Inflammatory macrophage treated with lipopolysaccharide for 4 hours (primary cell): ENCODE measurements around the gene KRTAP9-1.
"Not testable (repeated sequence)": the region's sequence is repeated elsewhere in the genome, so short reads cannot be mapped to it uniquely, and the experiment has no call there.

Experiments used
- DNase-seq: peaks from one replicate; pipeline ENCODE4 v3.0.0-alpha.2; 2020

Gene KRTAP9-1

DNA sequence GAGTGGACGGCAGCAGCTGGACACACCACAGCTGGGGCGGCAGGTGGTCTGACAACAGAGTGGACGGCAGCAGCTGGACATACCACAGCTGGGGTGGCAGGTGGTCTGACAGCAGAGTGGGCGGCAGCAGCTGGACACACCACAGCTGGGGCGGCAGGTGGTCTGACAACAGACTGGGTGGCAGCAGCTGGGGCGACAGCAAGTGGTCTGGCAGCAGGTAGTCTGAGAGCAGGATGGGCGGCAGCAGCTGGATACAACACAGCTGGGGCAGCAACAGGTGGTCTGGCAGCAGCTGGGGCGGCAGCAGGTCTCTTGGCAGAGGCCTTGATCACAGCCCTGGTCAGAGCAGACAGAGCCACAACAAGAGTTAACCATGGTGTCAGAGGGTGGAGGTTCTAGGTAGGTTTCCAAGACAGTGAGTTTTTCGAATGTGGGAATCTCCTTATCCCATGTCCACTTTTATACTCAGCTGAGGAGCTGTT lies 5.2 kb upstream of the KRTAP9-1 start, which contains the start of gene KRTAP4-1:
TSS of gene KRTAP4-1 (minus strand) at position 432 of the 482 bp plus-strand sequence. CDS start at position 375, 57 bp downstream.
- no peak for DNase-seq

DNA sequence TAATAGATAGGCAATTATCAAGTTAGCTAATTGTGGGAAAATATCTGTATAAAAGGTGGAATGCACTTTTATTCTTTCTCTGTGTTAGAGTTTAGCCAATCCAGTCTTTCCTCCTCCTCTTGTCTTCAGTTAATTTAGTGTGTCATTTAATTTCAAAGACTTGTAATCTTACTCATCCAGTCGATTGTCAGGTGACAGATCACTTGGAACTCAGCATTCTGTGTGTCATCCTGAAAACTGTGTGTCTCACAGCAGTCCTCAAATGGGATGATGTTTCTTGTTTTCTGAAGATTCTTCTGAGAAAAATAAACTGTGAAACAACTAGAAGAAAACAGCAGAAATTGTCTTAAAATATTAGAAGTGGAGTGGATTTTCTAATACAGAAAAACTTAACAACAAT lies 4.7 kb upstream of the KRTAP9-1 start:
- no peak for DNase-seq

DNA sequence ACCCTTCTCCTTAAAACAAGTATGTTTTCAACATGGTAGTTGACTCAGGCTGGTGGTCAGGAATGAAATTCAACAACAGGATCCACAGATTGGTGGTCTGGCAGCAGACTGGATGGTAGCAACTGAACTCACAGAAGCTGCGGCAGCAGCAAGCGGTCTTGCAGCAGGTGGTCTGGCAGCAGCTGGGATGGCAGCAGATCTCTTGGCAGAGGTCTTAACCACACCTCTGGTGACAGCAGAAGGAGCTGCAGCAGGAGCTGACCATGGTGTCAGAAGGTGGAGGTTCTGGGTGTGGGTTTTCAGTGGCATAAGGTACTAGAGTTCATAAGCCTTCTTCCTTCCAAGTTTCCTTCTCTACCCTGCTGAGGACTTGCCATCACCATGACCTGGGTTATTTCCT lies 2.8 kb upstream of the KRTAP9-1 start:
- no peak for DNase-seq

DNA sequence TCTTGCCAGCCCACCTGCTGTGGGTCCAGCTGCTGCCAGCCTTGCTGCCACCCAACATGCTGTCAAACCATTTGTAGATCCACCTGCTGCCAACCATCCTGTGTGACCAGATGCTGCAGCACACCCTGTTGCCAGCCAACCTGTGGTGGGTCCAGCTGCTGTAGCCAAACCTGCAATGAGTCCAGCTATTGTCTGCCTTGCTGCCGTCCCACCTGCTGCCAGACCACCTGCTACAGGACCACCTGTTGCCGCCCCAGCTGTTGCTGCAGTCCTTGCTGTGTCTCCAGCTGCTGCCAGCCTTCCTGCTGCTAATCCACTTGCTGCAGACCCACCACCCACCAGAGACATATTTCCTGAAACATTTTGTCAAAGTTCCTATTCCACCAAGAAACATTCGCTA lies 641 bp downstream of the KRTAP9-1 start:
- no peak for DNase-seq

DNA sequence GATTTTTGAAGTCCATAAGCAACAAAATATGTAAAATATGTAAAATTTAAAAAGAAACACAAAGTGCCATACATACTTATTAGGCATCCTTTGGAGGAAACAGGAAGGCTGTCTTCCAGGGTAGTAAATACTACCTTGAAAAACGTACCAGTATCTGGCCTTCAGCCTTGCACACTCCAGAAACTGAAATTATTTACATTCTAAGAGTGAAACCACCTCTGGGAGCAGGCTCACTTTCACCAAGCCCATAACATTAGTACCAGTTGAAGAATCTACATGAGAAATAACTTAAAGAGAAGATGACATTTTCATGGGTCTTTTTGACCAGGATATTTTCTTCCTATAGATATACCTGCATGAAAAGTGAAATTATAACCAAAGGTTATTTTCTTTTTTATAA lies 6.4 kb downstream of the KRTAP9-1 start:
- DNase-seq = no peak

DNA sequence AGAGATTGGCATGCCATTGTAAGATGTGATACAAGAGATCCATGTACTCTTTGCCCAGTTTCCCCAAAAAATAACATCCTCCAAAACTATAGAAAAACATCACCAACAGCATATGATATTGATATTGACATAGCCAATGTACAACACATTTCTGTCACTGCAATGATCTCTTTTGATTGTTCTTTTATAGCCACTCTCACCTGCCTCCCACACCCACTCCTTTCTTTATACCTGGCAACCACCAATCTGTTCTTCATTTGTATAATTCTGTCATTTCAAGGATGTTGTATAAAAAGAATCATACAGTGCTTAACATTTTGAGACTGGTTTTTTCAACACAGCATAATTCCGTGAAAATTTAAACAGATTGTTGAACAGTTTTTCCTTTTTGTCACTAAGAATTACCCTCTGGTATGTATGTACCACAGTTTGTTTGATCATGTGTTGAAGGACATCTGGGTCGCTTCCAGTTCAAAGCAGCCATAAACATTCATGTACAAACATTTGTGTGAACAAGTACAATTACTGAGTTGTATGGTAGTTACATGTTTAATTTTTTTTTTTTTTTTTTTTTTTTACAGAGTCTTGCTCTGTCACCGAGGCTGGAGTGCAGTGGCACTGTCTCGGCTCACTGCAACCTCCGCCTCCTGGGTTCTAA lies 9.9 kb downstream of the KRTAP9-1 start:
- DNase-seq = no peak

DNA sequence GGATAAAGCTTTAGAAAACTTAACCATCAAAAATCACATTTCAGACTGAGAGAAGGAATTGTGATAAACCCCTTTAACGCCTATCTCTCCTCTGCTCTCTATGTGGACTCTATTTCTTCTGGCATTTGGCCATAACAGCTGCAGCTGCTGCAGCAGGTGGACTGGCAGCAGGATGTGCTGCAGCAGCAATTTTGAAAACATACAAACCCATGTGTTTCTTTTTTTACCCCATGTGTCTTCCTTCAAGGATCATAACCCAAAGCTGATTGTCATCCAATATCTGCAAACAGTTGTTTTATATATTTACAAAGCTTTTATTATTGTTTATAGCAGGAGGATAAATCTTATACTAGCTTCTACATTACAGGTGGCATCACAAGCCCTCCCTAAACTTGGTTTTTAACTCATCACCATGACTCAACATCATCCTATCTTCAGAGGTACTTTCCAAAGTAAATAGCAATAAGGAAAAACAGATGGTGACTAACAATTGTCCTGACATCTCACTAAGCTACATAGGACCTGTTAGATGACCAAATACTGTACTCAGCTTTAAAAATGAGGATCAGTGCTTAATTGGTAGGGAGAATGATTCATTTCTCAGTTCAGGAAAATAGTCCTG lies 22.3 kb downstream of the KRTAP9-1 start:
- DNase-seq = no peak

DNA sequence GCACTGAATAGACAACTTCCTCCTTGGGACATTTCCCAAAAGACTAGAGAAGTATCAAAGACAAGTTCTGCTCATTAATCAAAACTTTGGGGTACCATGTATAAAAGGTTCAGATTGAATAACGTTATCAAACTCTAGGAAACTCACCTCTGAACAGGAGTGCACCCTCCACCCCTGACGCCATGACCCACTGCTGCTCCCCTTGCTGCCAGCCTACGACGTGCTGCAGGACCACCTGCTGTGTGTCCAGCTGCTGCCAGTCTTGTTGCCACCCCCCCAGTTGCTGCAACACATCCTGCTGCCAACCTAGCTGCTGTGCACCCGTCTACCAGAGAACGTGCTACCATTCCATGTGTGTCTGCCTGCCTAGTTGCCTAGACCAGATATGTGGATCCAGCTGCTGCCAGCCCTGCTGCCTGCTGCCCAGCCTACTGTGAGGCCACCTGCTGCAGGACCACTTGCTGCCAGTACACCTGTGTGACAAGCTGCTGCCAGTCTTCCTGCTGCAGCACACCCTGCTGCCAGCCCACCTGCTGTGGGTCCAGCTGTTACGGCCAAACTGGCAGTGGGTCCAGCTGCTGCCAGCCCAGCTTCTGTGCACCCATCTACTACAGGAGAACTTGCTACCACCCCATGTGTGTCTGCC lies 23.0 kb downstream of the KRTAP9-1 start:
- DNase-seq = no peak

DNA sequence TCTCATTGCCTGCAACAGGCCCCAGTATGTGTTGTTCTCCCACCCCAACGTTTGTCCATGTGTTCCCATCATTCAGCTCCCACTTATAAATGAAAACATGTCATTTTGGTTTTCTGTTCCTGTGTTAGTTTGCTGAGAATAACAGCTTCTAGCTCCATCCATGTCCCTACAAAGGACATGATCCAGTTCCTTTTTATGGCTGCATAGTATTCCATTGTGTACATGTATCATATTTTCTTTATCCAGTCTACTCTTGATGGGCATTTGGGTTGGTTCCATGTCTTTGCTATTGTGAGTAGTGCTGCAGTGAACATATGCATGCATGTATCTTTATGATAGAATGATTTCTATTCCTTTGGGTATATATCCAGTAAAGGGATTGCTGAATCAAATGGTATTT lies 26.0 kb downstream of the KRTAP9-1 start:
- DNase-seq = no peak

DNA sequence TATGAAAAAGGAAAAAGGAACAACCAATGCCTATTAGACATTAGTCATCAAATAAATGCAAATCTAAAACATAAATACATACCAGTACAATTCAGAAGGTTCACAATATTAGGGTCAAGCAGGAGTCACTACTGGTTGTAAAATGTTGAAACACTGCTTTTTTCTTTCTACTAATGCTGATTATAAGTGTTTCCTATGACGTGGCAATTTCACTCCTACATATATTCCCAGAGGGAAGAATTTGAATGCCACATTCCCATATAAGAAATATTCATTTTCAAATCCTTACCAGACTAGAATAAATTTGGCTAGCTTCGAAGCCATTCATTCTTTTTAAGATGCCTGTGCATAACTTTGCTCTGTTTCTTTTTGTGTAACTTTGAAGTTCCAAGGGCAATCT lies 34.1 kb downstream of the KRTAP9-1 start:
- no peak for DNase-seq

DNA sequence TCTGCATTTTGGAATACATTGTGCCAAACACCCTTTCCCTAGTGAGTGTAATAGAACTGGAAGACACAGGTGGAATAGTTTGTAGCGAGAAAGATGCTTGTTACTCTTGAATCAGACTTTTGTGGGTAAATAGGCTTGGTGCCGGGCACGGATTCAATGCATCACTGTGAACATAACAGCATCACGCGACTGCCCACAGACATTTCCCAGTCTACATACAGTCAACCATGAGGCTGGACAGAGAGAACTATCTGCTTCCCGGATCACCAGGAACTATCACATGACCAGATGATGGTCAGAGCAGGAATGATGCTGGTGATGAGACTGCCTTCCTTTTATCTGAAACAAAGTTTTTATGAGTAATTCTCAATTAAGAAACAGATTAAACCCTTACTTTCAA lies 36.4 kb downstream of the KRTAP9-1 start:
- DNase-seq = no peak

DNA sequence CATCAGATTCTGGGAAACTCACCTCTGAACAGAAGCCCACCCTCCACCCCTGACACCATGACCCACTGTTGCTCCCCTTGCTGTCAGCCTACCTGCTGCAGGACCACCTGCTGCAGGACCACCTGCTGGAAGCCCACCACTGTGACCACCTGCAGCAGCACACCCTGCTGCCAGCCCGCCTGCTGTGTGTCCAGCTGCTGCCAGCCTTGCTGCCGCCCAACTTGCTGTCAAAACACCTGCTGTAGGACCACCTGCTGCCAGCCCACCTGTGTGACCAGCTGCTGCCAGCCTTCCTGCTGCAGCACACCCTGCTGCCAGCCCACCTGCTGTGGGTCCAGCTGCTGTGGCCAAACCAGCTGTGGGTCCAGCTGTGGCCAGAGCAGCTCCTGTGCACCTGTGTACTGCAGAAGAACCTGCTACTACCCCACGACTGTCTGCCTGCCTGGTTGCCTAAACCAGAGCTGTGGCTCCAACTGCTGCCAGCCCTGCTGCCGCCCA lies 37.0 kb downstream of the KRTAP9-1 start, which contains the start of gene KRTAP9-2:
TSS of gene KRTAP9-2 (plus strand) at position 51 of the 498 bp plus-strand sequence. CDS start at position 58, 7 bp downstream.
- not testable (repeated sequence) for DNase-seq

DNA sequence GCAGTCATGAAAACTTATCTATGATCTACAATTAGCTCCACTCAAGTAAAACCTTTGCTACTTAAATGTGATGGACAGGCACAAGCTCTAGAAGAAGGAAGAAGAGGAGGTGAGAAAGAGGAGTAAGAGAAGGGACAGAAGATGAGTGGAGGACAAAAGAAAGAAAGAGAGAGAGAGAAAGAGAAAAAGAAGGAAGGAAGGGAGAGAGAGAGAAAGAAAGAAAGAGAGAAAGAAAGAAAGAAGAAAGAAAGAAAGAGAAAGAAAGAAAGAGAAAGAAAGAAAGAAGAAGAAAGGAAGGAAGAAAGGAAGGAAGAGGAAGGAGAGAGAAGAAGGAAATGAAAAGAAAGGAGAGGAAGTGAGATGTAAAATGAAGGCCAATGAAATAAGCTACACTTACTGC lies 40.4 kb downstream of the KRTAP9-1 start:
- no peak for DNase-seq

DNA sequence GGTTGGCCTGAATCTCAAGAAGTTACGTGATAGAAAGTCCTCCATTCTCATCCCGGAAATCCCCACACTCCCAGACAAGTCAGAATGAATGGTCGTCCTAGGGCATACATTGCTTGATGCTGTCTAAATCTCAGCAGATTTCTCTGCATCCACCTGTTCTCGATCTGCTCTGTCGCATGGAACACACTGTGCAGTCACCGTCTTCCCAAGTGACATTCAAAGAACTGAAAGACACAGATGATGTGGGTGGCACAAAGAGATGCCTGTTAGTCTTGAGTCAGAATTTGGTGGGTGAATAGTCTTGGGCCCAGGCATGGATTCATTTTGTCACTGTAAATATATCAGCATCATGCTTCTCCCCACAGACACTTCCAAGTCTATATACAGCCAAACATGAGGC lies 42.0 kb downstream of the KRTAP9-1 start:
- no peak for DNase-seq

DNA sequence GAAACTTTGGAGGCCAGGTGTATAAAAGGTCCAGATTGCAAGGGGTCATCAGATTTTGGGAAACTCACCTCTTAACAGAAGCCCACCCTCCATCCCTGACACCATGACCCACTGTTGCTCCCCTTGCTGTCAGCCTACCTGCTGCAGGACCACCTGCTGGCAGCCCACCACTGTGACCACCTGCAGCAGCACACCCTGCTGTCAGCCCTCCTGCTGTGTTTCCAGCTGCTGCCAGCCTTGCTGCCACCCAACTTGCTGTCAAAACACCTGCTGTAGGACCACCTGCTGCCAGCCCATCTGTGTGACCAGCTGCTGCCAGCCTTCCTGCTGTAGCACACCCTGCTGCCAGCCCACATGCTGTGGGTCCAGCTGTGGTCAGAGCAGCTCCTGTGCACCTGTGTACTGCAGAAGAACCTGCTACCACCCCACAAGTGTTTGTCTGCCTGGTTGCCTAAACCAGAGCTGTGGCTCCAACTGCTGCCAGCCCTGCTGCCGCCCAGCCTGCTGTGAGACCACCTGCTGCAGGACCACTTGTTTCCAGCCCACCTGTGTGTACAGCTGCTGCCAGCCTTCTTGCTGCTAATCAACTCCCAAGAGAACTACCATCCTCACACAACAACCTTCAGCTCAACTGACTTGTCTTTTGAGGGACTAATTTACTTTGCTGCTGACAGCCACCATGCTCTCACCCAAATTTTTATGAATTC lies 42.9 kb downstream of the KRTAP9-1 start, which contains the start of gene KRTAP9-3:
TSS of gene KRTAP9-3 (plus strand) at position 51 of the 707 bp plus-strand sequence. CDS start at position 104, 53 bp downstream.
- DNase-seq = not testable (repeated sequence)

DNA sequence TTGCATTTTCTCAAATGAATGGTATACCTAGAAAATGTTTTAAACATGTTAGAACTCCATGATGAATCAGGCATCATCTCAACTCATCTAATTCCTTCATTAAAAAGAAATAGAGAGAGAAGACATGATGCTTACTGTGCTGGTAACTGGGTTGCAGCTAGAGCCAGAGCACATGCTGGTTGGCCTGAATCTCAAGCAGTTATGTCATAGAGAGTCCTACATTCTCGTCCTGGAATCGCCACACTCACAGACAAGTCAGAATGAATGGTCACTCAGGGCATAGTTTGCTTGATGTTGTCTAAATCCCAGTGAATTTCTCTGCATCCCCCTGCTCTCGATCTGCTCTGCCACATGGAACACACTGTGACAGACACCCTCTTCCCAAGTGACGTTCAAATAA lies 47.4 kb downstream of the KRTAP9-1 start:
- DNase-seq = not testable (repeated sequence)

DNA sequence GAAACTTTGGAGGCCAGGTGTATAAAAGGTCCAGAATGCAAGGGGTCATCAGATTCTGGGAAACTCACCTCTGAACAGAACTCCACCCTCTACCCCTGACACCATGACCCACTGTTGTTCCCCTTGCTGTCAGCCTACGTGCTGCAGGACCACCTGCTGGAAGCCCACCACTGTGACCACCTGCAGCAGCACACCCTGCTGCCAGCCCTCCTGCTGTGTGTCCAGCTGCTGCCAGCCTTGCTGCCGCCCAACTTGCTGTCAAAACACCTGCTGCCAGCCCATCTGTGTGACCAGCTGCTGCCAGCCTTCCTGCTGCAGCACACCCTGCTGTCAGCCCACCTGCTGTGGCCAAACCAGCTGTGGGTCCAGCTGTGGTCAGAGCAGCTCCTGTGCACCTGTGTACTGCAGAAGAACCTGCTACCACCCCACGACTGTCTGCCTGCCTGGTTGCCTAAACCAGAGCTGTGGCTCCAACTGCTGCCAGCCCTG lies 48.3 kb downstream of the KRTAP9-1 start, which contains the start of gene KRTAP9-8:
TSS of gene KRTAP9-8 (plus strand) at position 51 of the 489 bp plus-strand sequence. CDS start at position 104, 53 bp downstream.
- not testable (repeated sequence) for DNase-seq
